ENCODE results near the gene SLC49A4. TPM values are rescaled to one million over a fixed set of nuclear protein-coding genes. Genes with fewer than 3 reads are reported as not detected.

The SLC49A4 gene
- total RNA-seq, 2 donors from 2014 or later = 13.7 to 21.3 TPM

DNA sequence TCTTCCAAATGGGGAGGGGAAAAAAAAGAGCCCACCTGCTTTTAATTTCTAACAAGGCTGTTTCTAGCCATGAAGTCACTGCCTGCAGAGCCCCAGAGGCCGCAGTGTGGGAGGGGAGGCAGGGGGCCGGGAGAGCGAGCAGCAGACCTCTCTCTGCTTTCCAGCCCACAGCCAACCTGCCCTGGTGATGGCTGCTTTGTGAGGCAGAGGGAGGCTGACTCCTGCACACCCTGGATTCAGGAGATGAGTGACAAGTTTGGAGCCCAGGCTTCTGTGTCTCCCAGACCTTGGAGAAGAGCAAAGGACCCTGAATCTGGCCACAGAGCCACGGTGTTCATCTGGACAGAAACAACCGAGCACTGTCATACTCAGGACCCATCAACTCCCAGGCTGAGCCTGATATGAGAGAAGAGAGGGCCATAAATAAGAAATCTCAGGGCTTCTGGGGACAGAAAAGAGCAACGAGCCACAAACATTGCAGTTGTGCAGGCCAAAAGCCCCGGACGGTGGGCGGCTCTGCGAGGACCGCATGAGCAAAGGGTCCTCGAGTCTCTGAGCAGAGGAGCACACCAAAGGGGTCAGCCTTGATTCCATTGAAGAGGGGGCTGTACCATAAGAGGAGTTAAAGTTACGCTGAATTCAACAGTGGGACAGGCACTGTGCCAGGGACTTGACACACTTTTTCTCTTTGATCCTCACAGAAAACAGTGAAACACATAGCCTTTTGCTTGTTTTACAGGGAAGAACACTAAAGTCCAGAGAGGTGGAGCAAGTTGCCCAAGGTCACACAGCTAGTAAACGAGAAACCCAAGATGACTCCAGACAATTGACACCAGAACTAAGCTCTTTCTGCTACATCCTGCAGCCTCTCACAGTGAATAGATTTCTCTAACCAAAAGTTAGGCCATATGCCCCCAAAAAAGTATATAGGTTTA, 135.5 kb downstream of the SLC49A4 start:
- TF ChIP-seq, protein P1, sequence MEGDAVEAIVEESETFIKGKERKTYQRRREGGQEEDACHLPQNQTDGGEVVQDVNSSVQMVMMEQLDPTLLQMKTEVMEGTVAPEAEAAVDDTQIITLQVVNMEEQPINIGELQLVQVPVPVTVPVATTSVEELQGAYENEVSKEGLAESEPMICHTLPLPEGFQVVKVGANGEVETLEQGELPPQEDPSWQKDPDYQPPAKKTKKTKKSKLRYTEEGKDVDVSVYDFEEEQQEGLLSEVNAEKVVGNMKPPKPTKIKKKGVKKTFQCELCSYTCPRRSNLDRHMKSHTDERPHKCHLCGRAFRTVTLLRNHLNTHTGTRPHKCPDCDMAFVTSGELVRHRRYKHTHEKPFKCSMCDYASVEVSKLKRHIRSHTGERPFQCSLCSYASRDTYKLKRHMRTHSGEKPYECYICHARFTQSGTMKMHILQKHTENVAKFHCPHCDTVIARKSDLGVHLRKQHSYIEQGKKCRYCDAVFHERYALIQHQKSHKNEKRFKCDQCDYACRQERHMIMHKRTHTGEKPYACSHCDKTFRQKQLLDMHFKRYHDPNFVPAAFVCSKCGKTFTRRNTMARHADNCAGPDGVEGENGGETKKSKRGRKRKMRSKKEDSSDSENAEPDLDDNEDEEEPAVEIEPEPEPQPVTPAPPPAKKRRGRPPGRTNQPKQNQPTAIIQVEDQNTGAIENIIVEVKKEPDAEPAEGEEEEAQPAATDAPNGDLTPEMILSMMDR (IDR thresholded peaks at IDR 0.05) = no peak
- no peak for DNase-seq
- H3K4me1 ChIP-seq = no peaks in the 10 kb centered on the region
- H3K27ac ChIP-seq = no peak overlapping the region
- H3K27me3 ChIP-seq = no peaks in the 10 kb centered on the region
- intact Hi-C loops (cut with DNase I) = no loop called here
- no peaks in the 10 kb centered on the region for H3K36me3 ChIP-seq
- no peaks in the 10 kb centered on the region for H3K9me3 ChIP-seq
- no peak overlapping the region for H3K9ac ChIP-seq (ENCODE audit: low read depth in 2 of 2, low read length in 2 of 2)
- no peak overlapping the region for H3K4me3 ChIP-seq

Other genes starting within 250 kb of the SLC49A4 start
- gene PARP9, start 230.8 kb upstream of the SLC49A4 start, total RNA-seq = 10 to 100 TPM; 20.2 to 28.0 TPM
- 10 to 100 TPM; 44.0 to 46.4 TPM for gene DTX3L, start 230.7 kb upstream of the SLC49A4 start, total RNA-seq
- gene PARP15, start 217.4 kb upstream of the SLC49A4 start, total RNA-seq = 1 to 10 TPM in 1 of 2 donors, under 1 TPM in 1; 0.74 to 1.1 TPM
- 10 to 100 TPM; 22.8 to 35.9 TPM for gene PARP14, start 114.2 kb upstream of the SLC49A4 start, total RNA-seq
- gene HSPBAP1, start 1.2 kb upstream of the SLC49A4 start, total RNA-seq = 1 to 10 TPM; 4.1 to 5.7 TPM
- gene SEMA5B, start 232.7 kb downstream of the SLC49A4 start, total RNA-seq = 1 to 10 TPM in 1 of 2 donors, under 1 TPM in 1; 0.40 to 1.3 TPM